H1 (cell line): ENCODE results near the gene PSMD12. TPM values are rescaled to one million over a fixed set of nuclear protein-coding genes. Genes with fewer than 3 reads are reported as not detected.

ENCODE experiments used
- CTCF ChIA-PET: fragments of 300-600 bp; sonication (Branson Sonifier 250); formaldehyde crosslinking; loops from one replicate; lab custom pipeline; 2021; ENCODE audit not compliant: partially characterized antibody; lab: Charles Lee
- POLR2A ChIA-PET: fragments of 300-600 bp; sonication (Branson Sonifier 250); formaldehyde crosslinking; loops from one replicate; lab custom pipeline; 2021; ENCODE audit warnings: inconsistent platforms; ENCODE audit not compliant: partially characterized antibody; lab: Charles Lee
- DNase-seq, 2 experiments: peaks; one replicate each; pipeline versions ENCODE4 v3.0.0 to v3.0.0-alpha.2; 2010 to 2022; ENCODE audit warnings: low spot score in 2 of 2, low read depth in 1 of 2, mixed read lengths in 1 of 2
- FAIRE-seq: peaks from 2 replicates; lab custom pipeline; 2011; peaks lifted over from hg19 to GRCh38; lab: Jason Lieb, UNC
- H2AFZ ChIP-seq: 2 replicates; pipeline ENCODE4 v1.8.1; 2012; ENCODE audit warnings: low read length, inconsistent platforms
- H2AK5ac ChIP-seq: 2 replicates; pipeline ENCODE4 v1.6.1; 2013; ENCODE audit warnings: low read depth, low read length
- H2BK120ac ChIP-seq: replicated peaks from 2 replicates; pipeline ENCODE3; 2013; ENCODE audit warnings: low read depth, low read length, inconsistent platforms
- H2BK12ac ChIP-seq: 2 replicates; pipeline ENCODE4 v1.6.1; 2013; ENCODE audit warnings: low read depth, low read length
- H2BK15ac ChIP-seq: 2 replicates; pipeline ENCODE4 v1.6.1; 2013; ENCODE audit warnings: low read length
- H2BK20ac ChIP-seq: 2 replicates; pipeline ENCODE4 v1.6.1; 2013; ENCODE audit warnings: low read length
- H2BK5ac ChIP-seq: 2 replicates; pipeline ENCODE4 v1.6.1; 2013; ENCODE audit warnings: low read depth, low read length
- H3K14ac ChIP-seq: 2 replicates; pipeline ENCODE4 v1.6.1; 2013; ENCODE audit warnings: inconsistent platforms; ENCODE audit not compliant: insufficient read length
- H3K18ac ChIP-seq: 2 replicates; pipeline ENCODE4 v1.6.1; 2013; ENCODE audit warnings: low read length; ENCODE audit errors: extremely low read depth
- H3K23ac ChIP-seq: 2 replicates; pipeline ENCODE4 v1.6.1; 2013; ENCODE audit warnings: inconsistent platforms; ENCODE audit not compliant: insufficient read length
- H3K23me2 ChIP-seq: 2 replicates; pipeline ENCODE4 v1.6.1; 2013; ENCODE audit warnings: low read depth, low read length
- H3K27ac ChIP-seq: 2 replicates; pipeline ENCODE4 v1.6.1; 2011; ENCODE audit warnings: low read depth, low read length, inconsistent platforms
- H3K27me3 ChIP-seq, 4 experiments: replicated peaks in 1 of 4; 1 replicate in 1 of 4; 2 replicates in 3 of 4; pipeline versions ENCODE4 v1.6.1 to v1.8.1; 2011 to 2013; ENCODE audit warnings: low read length in 3 of 4, mild to moderate bottlenecking in 3 of 4, inconsistent platforms in 2 of 4, mixed read lengths in 2 of 4, moderate library complexity in 1 of 4; ENCODE audit not compliant: control insufficient read depth in 3 of 4, insufficient read depth in 3 of 4; ENCODE audit errors: extremely low read depth in 1 of 4
- H3K36me3 ChIP-seq, 4 experiments: 2 replicates each; pipeline versions ENCODE4 v1.6.1 to v1.8.1; 2011 to 2013; ENCODE audit warnings: mild to moderate bottlenecking in 4 of 4, low read length in 3 of 4, moderate library complexity in 2 of 4, control low read depth in 1 of 4, inconsistent platforms in 1 of 4; ENCODE audit not compliant: insufficient read depth in 4 of 4, control insufficient read depth in 2 of 4
- H3K4ac ChIP-seq: replicated peaks from 2 replicates; pipeline ENCODE3; 2013; ENCODE audit warnings: low read length, low read depth, mixed read lengths, inconsistent platforms; ENCODE audit not compliant: insufficient read length
- H3K4me1 ChIP-seq, 4 experiments: replicated peaks in 1 of 4; 1 replicate in 1 of 4; 2 replicates in 3 of 4; pipeline versions ENCODE4 v1.6.1 to v1.8.1; 2011 to 2013; ENCODE audit warnings: low read length in 3 of 4, inconsistent platforms in 2 of 4, mixed read lengths in 1 of 4; ENCODE audit not compliant: insufficient read depth in 4 of 4, control insufficient read depth in 3 of 4
- H3K4me2 ChIP-seq, 2 experiments: 2 replicates each; pipeline versions ENCODE4 v1.6.1 to v1.8.1; 2011 to 2013; ENCODE audit warnings: low read depth in 2 of 2, low read length in 2 of 2, control low read depth in 1 of 2, inconsistent platforms in 1 of 2, mild to moderate bottlenecking in 1 of 2; ENCODE audit not compliant: insufficient read depth in 1 of 2
- H3K4me3 ChIP-seq, 4 experiments: fragments of 200-600, 300-600 bp in 1 of 4; sonication (generic), shearing (Covaris generic), sonication (Bioruptor Twin) in 1 of 4; 2 replicates each; pipeline versions ENCODE4 v1.5.1 to v1.8.1; 2011 to 2016; ENCODE audit warnings: low read length in 4 of 4, low read depth in 3 of 4, control low read depth in 2 of 4, inconsistent platforms in 2 of 4, mild to moderate bottlenecking in 2 of 4, mixed read lengths in 1 of 4, moderate library complexity in 1 of 4; ENCODE audit not compliant: insufficient read depth in 2 of 4; ENCODE audit errors: extremely low read depth in 1 of 4
- H3K56ac ChIP-seq: replicated peaks from 2 replicates; pipeline ENCODE3; 2013; ENCODE audit warnings: low read depth, mild to moderate bottlenecking, mixed read lengths, low read length, inconsistent platforms; ENCODE audit not compliant: insufficient read length
- H3K79me1 ChIP-seq: 2 replicates; pipeline ENCODE4 v1.6.1; 2013; ENCODE audit warnings: low read depth, low read length, control low read depth
- H3K79me2 ChIP-seq, 2 experiments: 2 replicates each; pipeline versions ENCODE4 v1.6.1 to v1.8.1; 2012 to 2013; ENCODE audit warnings: low read length in 2 of 2, mild to moderate bottlenecking in 2 of 2, inconsistent platforms in 1 of 2; ENCODE audit not compliant: insufficient read depth in 2 of 2, control insufficient read depth in 1 of 2
- H3K9ac ChIP-seq, 4 experiments: replicated peaks in 1 of 4; 1 replicate in 1 of 4; 2 replicates in 3 of 4; pipeline versions ENCODE4 v1.6.1 to v1.8.1; 2011 to 2013; ENCODE audit warnings: low read depth in 3 of 4, low read length in 3 of 4, control low read depth in 2 of 4, mild to moderate bottlenecking in 2 of 4, moderate library complexity in 2 of 4, inconsistent platforms in 1 of 4; ENCODE audit errors: extremely low read depth in 1 of 4
- H3K9me3 ChIP-seq, 2 experiments: 2 replicates each; pipeline versions ENCODE4 v1.6.1 to v1.8.1; 2012 to 2013; ENCODE audit warnings: mild to moderate bottlenecking in 2 of 2, moderate library complexity in 2 of 2, control low read depth in 1 of 2, inconsistent platforms in 1 of 2, low read depth in 1 of 2, low read length in 1 of 2, mixed read lengths in 1 of 2; ENCODE audit not compliant: insufficient read depth in 2 of 2
- H4K20me1 ChIP-seq, 2 experiments: replicated peaks in 1 of 2; 2 replicates each; pipeline versions ENCODE3 to v1.8.1; 2011 to 2013; ENCODE audit warnings: inconsistent platforms in 2 of 2, low read length in 2 of 2, mild to moderate bottlenecking in 1 of 2; ENCODE audit not compliant: insufficient read depth in 2 of 2, control insufficient read depth in 1 of 2
- H4K5ac ChIP-seq: 2 replicates; pipeline ENCODE4 v1.6.1; 2013; ENCODE audit warnings: low read length, low read depth, mixed read lengths, inconsistent platforms; ENCODE audit not compliant: insufficient read length
- H4K8ac ChIP-seq: 2 replicates; pipeline ENCODE4 v1.8.0; 2013; ENCODE audit warnings: mild to moderate bottlenecking, moderate library complexity, low read length, inconsistent platforms; ENCODE audit not compliant: insufficient read depth; ENCODE audit errors: extremely low read depth
- H4K91ac ChIP-seq: replicated peaks from 2 replicates; pipeline ENCODE3; 2013; ENCODE audit warnings: low read length, mixed read lengths, inconsistent platforms; ENCODE audit not compliant: insufficient read length
- CREB1 ChIP-seq: IDR thresholded peaks from 2 replicates; pipeline ENCODE4 v1.6.1; 2012; ENCODE audit warnings: inconsistent platforms
- KDM1A ChIP-seq: fragments of 200-600, 300-600 bp; sonication (generic); IDR thresholded peaks from 2 replicates; pipeline ENCODE4 v1.7.1; 2016; ENCODE audit warnings: mild to moderate bottlenecking, low read length, borderline replicate concordance
- POLR2A ChIP-seq, 2 experiments: IDR thresholded peaks; 1 replicate in 1 of 2; 2 replicates in 1 of 2; pipeline ENCODE4 v1.6.1; 2011; ENCODE audit warnings: low read depth in 2 of 2, low read length in 2 of 2, mild to moderate bottlenecking in 2 of 2; ENCODE audit errors: control extremely low read depth in 1 of 2
- RAD21 ChIP-seq, 2 experiments: IDR thresholded peaks in 1 of 2; conservative IDR thresholded peaks in 1 of 2; 2 replicates each; pipeline ENCODE4 v1.6.1; 2011; ENCODE audit warnings: low read depth in 2 of 2, low read length in 2 of 2, improper control_type of control experiment in 1 of 2, inconsistent platforms in 1 of 2, mild to moderate bottlenecking in 1 of 2, moderate library complexity in 1 of 2
- TAF1 ChIP-seq: IDR thresholded peaks from 2 replicates; pipeline ENCODE4 v1.6.1; 2011; ENCODE audit warnings: mild to moderate bottlenecking, low read depth, low read length
- TEAD4 ChIP-seq: IDR thresholded peaks from 2 replicates; pipeline ENCODE4 v1.6.1; 2012; ENCODE audit warnings: low read depth, low read length, inconsistent platforms, mixed read lengths
- YY1 ChIP-seq: IDR thresholded peaks from 2 replicates; pipeline ENCODE4 v1.6.1; 2011; ENCODE audit warnings: low read depth, mild to moderate bottlenecking, low read length
- WGBS, 2 experiments: shearing (Covaris generic) in 1 of 2; methylation state at CpG; one replicate each; pipeline versions ENCODE4 v1.1.6 to v1.1.7; 2013 to 2015; ENCODE audit warnings: low lambda C conversion rate in 2 of 2, mixed read lengths in 2 of 2, inconsistent platforms in 1 of 2, low coverage in 1 of 2, missing lambda C conversion rate in 1 of 2; ENCODE audit not compliant: insufficient replicate concordance in 2 of 2, insufficient coverage in 1 of 2, insufficient read length in 1 of 2; ENCODE audit errors: extremely low coverage in 1 of 2, missing lambda C conversion rate in 1 of 2; 5-methylcytosine and 5-hydroxymethylcytosine counted together
- polyA plus RNA-seq, 7 experiments: library from polyadenylated mRNA; depleted of rRNA in 3 of 7; stranded (reverse) in 5 of 7; unstranded in 2 of 7; fragments of >200 nt in 5 of 7; fragments of 200-250 nt in 2 of 7; gene quantifications; 1 replicate in 5 of 7; 2 replicates in 1 of 7; 4 replicates in 1 of 7; pipeline versions ENCODE4 v1.2.1 to v1.2.3, GENCODE V29; 2011 to 2013; ENCODE audit warnings: missing spikeins in 2 of 7, mixed read lengths in 2 of 7
- total RNA-seq: library from RNA; stranded (reverse); fragmentation: NEBNext Ultra II Directional; extraction: Animal tissue kit (Norgen Biotek cat#: 25700); gene quantifications from 2 replicates; pipeline ENCODE4 v1.2.1, GENCODE V29; 2021
- TF ChIP-seq, protein P1 (sequence below): IDR thresholded peaks from 2 replicates; pipeline ENCODE4 v1.6.1; 2012; ENCODE audit warnings: low read length, inconsistent platforms

Gene PSMD12
- total and polyA plus RNA-seq, 2 of the 8 experiments (the other 6 are each of a cell fraction or from before 2014, with no cell fraction given) = 14.0 to 82.4 TPM

DNA sequence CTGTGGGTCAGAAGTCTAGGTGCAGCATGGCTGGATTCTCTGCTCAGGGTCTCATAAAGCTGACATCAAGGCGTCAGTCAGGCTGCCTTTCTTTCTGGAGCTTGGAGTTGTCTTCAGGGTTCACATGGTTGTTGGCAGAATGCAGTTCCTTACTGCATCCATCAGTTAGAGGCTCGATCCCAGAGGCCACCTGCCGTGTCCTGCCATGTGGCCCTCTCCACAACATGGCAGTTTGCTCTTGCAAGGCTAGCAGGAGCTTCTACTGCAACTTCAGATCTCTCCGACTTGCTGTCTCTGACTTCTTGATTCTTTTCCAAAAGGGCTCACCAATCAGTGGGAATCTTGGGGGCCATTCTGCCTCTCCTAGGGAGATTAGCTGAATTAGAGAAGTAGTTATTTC is 22.6 kb upstream of the PSMD12 start:
- Histone ChIP-seq H4K91ac (no peak overlapping the region), H3K79me1 (no peaks in the 10 kb centered on the region; the same call in none of the 2 replicates), H3K23me2 (no peaks in the 10 kb centered on the region), H3K4ac (no peak overlapping the region), H4K20me1 (no peaks in the 10 kb centered on the region), H3K9me3 (no peaks in the 10 kb centered on the region), H3K18ac (no peak overlapping the region), H3K36me3 (no peaks in the 10 kb centered on the region), H2BK5ac (no peak overlapping the region), H3K23ac (no peak overlapping the region), H2AFZ (no peak overlapping the region), H3K4me1 (no peaks in the 10 kb centered on the region; a peak in 3 of 7 replicates), H2BK15ac (no peak overlapping the region), H3K14ac (no peak overlapping the region), H2BK20ac (no peak overlapping the region), H3K27me3 (no peaks in the 10 kb centered on the region), H4K8ac (no peak overlapping the region), H3K27ac (no peak overlapping the region), H3K4me3 (no peak overlapping the region), H2BK120ac (no peak overlapping the region), H2AK5ac (no peak overlapping the region), H4K5ac (no peak overlapping the region), H3K79me2 (peaks cover 7 to 86% of the 10 kb centered on the region in 2 experiments), H3K9ac (no peak overlapping the region), H2BK12ac (no peak overlapping the region), H3K4me2 (no peak overlapping the region), H3K56ac (no peak overlapping the region)
- FAIRE-seq = no peak
- CTCF ChIA-PET = interaction anchor here (0.6 to 7.1 kb wide), 10 partner anchors 10 to 315 kb away, joined by 3 to 63 read pairs (median 6); no protein-coding TSS in a partner anchor
- POLR2A ChIA-PET = no interaction called here
- WGBS, 2 experiments = 92% methylated on average over 4 of the region's 4 CpGs; no CpG with 5 or more reads in 1 of the 2 experiments
- no peak for DNase-seq
- TF ChIP-seq CREB1 (no peak), RAD21 (IDR thresholded peaks at IDR 0.05 in 1 of 2, conservative IDR thresholded peaks at IDR 0.05 in 1 of 2; ENCODE audit: low read depth in 2 of 2, low read length in 2 of 2) (no peak), TAF1 (no peak), POLR2A (IDR thresholded peaks at IDR 0.05; ENCODE audit: control extremely low read depth in 1 of 2, low read depth in 2 of 2, low read length in 2 of 2) (no peak), TEAD4 (no peak), YY1 (no peak), KDM1A (no peak)
- TF ChIP-seq, protein P1, sequence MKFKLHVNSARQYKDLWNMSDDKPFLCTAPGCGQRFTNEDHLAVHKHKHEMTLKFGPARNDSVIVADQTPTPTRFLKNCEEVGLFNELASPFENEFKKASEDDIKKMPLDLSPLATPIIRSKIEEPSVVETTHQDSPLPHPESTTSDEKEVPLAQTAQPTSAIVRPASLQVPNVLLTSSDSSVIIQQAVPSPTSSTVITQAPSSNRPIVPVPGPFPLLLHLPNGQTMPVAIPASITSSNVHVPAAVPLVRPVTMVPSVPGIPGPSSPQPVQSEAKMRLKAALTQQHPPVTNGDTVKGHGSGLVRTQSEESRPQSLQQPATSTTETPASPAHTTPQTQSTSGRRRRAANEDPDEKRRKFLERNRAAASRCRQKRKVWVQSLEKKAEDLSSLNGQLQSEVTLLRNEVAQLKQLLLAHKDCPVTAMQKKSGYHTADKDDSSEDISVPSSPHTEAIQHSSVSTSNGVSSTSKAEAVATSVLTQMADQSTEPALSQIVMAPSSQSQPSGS = no peak
